Stimulated activated naive CD4-positive, alpha-beta T cell (primary cell): ENCODE data around the gene APPBP2.
"Not testable (repeated sequence)": the region's sequence is repeated elsewhere in the genome, so short reads cannot be mapped to it uniquely, and the experiment has no call there.

ENCODE experiments used
- DNase-seq, 6 experiments: peaks; one replicate each; lab custom pipeline; 2025; lab: John Stamatoyannopoulos, UW

The APPBP2 gene

GRCh38 chr17:60433021-60433997 lies 92.7 kb downstream of the APPBP2 start:
- DNase-seq, result not testable (repeated sequence)

GRCh38 chr17:60430561-60430960 lies 95.5 kb downstream of the APPBP2 start:
- DNase-seq, result not testable (repeated sequence)

- not testable (repeated sequence) for DNase-seq
Observed at GRCh38 chr17:60428491-60428890, 97.6 kb downstream of the APPBP2 start.

GRCh38 chr17:60426596-60426995 lies 99.4 kb downstream of the APPBP2 start:
- no peak for DNase-seq

- DNase-seq, result no peak
Observed at GRCh38 chr17:60425626-60426025, 100.4 kb downstream of the APPBP2 start.

- no peak for DNase-seq
Observed at GRCh38 chr17:60423865-60424264, 102.2 kb downstream of the APPBP2 start.

GRCh38 chr17:60422162-60422665 lies 103.8 kb downstream of the APPBP2 start, which contains the start of gene CHCT1:
Gene CHCT1 (plus strand): TSS chr17:60422489. CDS start chr17:60422593, 104 bp downstream.
- no peak for DNase-seq

- peak; percentile 30 to 87 (median 64) for DNase-seq
Observed at GRCh38 chr17:60421273-60422161, 104.5 kb downstream of the APPBP2 start.

- not testable (repeated sequence) for DNase-seq
Observed at GRCh38 chr17:60419875-60420274, 106.2 kb downstream of the APPBP2 start.

- DNase-seq, result not testable (repeated sequence)
Observed at GRCh38 chr17:60419003-60419402, 107.0 kb downstream of the APPBP2 start.

GRCh38 chr17:60416368-60416925 lies 109.6 kb downstream of the APPBP2 start:
- DNase-seq, result no peak

GRCh38 chr17:60415146-60415545 lies 110.9 kb downstream of the APPBP2 start:
- DNase-seq, result no peak

- no peak for DNase-seq
Observed at GRCh38 chr17:60412701-60413100, 113.3 kb downstream of the APPBP2 start.

GRCh38 chr17:60410001-60410400 lies 116.0 kb downstream of the APPBP2 start:
- DNase-seq, result no peak

- DNase-seq, result no peak
Observed at GRCh38 chr17:60406887-60407286, 119.2 kb downstream of the APPBP2 start.

- DNase-seq, result no peak
Observed at GRCh38 chr17:60403962-60404361, 122.1 kb downstream of the APPBP2 start.

- no peak for DNase-seq
Observed at GRCh38 chr17:60403523-60403810, 122.6 kb downstream of the APPBP2 start.

- DNase-seq, result no peak
Observed at GRCh38 chr17:60401819-60402218, 124.2 kb downstream of the APPBP2 start.

GRCh38 chr17:60398227-60398959 lies 127.6 kb downstream of the APPBP2 start:
- DNase-seq, result no peak

- DNase-seq, result no peak
Observed at GRCh38 chr17:60396412-60396811, 129.6 kb downstream of the APPBP2 start.

- no peak for DNase-seq
Observed at GRCh38 chr17:60395508-60396065, 130.5 kb downstream of the APPBP2 start.
